HEK293 (cell line): ENCODE data around the gene DDX27.
"Not testable (repeated sequence)": the region's sequence is repeated elsewhere in the genome, so short reads cannot be mapped to it uniquely, and the experiment has no call there.

Experiments
- CTCF ChIA-PET: fragments of 350-600 bp; formaldehyde crosslinking; extraction: SDS; loops from one replicate; lab custom pipeline; 2021; ENCODE audit warnings: antibody characterized with exemption; lab: Yijun Ruan, JAX
- POLR2A ChIA-PET: fragments of 300-600 bp; formaldehyde crosslinking; extraction: SDS; loops from one replicate; lab custom pipeline; 2020; ENCODE audit warnings: antibody characterized with exemption, inconsistent platforms; lab: Yijun Ruan, JAX
- H3K27ac ChIP-seq: fragments of 200-500 bp; sonication (Bioruptor generic); 2 replicates; pipeline ENCODE4 v1.5.1; 2014; ENCODE audit warnings: low read depth, low read length, control low read depth, inconsistent platforms; ENCODE audit errors: extremely low read depth
- H3K36me3 ChIP-seq, 2 experiments: fragments of 200-500 bp in 1 of 2; sonication (Bioruptor generic) in 1 of 2; 1 replicate in 1 of 2; 2 replicates in 1 of 2; pipeline ENCODE4 v1.5.1; 2014 to 2017; ENCODE audit warnings: inconsistent platforms in 2 of 2, low read length in 2 of 2; ENCODE audit not compliant: control insufficient read depth in 2 of 2, insufficient read depth in 1 of 2
- H3K4me1 ChIP-seq: fragments of 200-500 bp; sonication (Bioruptor generic); 2 replicates; pipeline ENCODE4 v1.5.1; 2014; ENCODE audit warnings: mild to moderate bottlenecking, low read length, inconsistent platforms; ENCODE audit not compliant: control insufficient read depth, insufficient read depth
- H3K4me3 ChIP-seq: 2 replicates; pipeline ENCODE4 v1.5.1; 2011; ENCODE audit warnings: low read depth, mild to moderate bottlenecking, control low read depth, low read length, moderate library complexity
- H3K9me3 ChIP-seq: fragments of 200-500 bp; sonication (Bioruptor generic); 2 replicates; pipeline ENCODE4 v1.5.1; 2014; ENCODE audit warnings: low read depth, low read length, inconsistent platforms; ENCODE audit not compliant: control insufficient read depth, insufficient read depth
- CTCF ChIP-seq: fragments of 450-650 bp; formaldehyde crosslinking; IDR thresholded peaks from 2 replicates; pipeline ENCODE4 v1.5.1; 2016; ENCODE audit warnings: missing biosample characterization, missing genetic modification characterization
- PRDM10 ChIP-seq: fragments of 450-650 bp; formaldehyde crosslinking; IDR thresholded peaks from 2 replicates; pipeline ENCODE4 v1.5.1; 2016; ENCODE audit warnings: missing biosample characterization, missing genetic modification characterization
- ZNF18 ChIP-seq: fragments of 450-650 bp; formaldehyde crosslinking; IDR thresholded peaks from 2 replicates; pipeline ENCODE4 v1.5.1; 2016; ENCODE audit warnings: missing biosample characterization, missing genetic modification characterization
- ZNF362 ChIP-seq: fragments of 450-650 bp; formaldehyde crosslinking; IDR thresholded peaks from 2 replicates; pipeline ENCODE4 v1.5.1; 2016; ENCODE audit warnings: missing biosample characterization, missing genetic modification characterization
- ZNF701 ChIP-seq: fragments of 450-650 bp; formaldehyde crosslinking; IDR thresholded peaks from 2 replicates; pipeline ENCODE4 v1.5.1; 2016; ENCODE audit warnings: missing biosample characterization, missing genetic modification characterization
- ZNF791 ChIP-seq: fragments of 450-650 bp; formaldehyde crosslinking; IDR thresholded peaks from 2 replicates; pipeline ENCODE4 v1.5.1; 2016; ENCODE audit warnings: missing biosample characterization, missing genetic modification characterization

DDX27 gene

GRCh38 chr20:49216991-49217578 lies 2.1 kb upstream of the DDX27 start (continued):
- peak; percentile 73 for TF ChIP-seq CTCF (tag by site-specific recombination)
- TF ChIP-seq ZNF701 (tag by site-specific recombination) = no peak
- TF ChIP-seq ZNF18 = no peak

GRCh38 chr20:49218739-49219090 lies 501 bp upstream of the DDX27 start:
- not testable (repeated sequence) for H3K9me3 ChIP-seq, H3K4me1 ChIP-seq, H3K4me3 ChIP-seq
- ChIA-PET POLR2A (interaction anchor here (0.6 to 1.0 kb wide), 8 partner anchors 18 to 1523 kb away, joined by 3 to 9 read pairs (median 4); no protein-coding TSS in a partner anchor), CTCF (interaction anchor here (0.7 to 4.4 kb wide), 4 partner anchors 72 to 90 kb away, joined by 3 to 101 read pairs (median 8); no protein-coding TSS in a partner anchor)
- peaks cover 14 to 22% of the 10 kb centered on the region in 2 experiments; a peak in 2 of 3 replicates for H3K36me3 ChIP-seq
- TF ChIP-seq ZNF362 (peak; percentile 67; the same call in 1 of the 2 replicates), ZNF18 (0 out of 2 replicates have a peak, but pooled peaks have one; percentile 10), CTCF (tag by site-specific recombination) (0 out of 2 replicates have a peak, but pooled peaks have one; percentile 13)
- TF ChIP-seq, all 188 proteins: peak for 3; not testable (repeated sequence) for 185
- H3K27ac ChIP-seq = not testable (repeated sequence)

- ChIA-PET POLR2A (no interaction called here), CTCF (interaction anchor here (0.5 kb wide), 1 partner anchor 224 kb away, joined by 3 read pairs; no protein-coding TSS in a partner anchor)
- no peaks in the 10 kb centered on the region for H3K9me3 ChIP-seq
Measured at GRCh38 chr20:49219924-49220831, 962 bp downstream of the DDX27 start.

More at GRCh38 chr20:49219924-49220831, 962 bp downstream of the DDX27 start:
- no peaks in the 10 kb centered on the region for H3K4me1 ChIP-seq
- TF ChIP-seq ZNF791 (tag by site-specific recombination) = no peak
- TF ChIP-seq PRDM10 (tag by site-specific recombination) = peak; percentile 31
- peaks cover 22 to 37% of the 10 kb centered on the region in 2 experiments; a peak in 2 of 3 replicates for H3K36me3 ChIP-seq
- peak overlapping the region; percentile 37; the same call in 1 of the 2 replicates for H3K27ac ChIP-seq
- peak overlapping the region; percentile 71 for H3K4me3 ChIP-seq
